ENCODE results near the gene TRPM8.
A peak's percentile ranks its signal among the peaks of the same experiment; 100 is the strongest.

The TRPM8 gene

DNA sequence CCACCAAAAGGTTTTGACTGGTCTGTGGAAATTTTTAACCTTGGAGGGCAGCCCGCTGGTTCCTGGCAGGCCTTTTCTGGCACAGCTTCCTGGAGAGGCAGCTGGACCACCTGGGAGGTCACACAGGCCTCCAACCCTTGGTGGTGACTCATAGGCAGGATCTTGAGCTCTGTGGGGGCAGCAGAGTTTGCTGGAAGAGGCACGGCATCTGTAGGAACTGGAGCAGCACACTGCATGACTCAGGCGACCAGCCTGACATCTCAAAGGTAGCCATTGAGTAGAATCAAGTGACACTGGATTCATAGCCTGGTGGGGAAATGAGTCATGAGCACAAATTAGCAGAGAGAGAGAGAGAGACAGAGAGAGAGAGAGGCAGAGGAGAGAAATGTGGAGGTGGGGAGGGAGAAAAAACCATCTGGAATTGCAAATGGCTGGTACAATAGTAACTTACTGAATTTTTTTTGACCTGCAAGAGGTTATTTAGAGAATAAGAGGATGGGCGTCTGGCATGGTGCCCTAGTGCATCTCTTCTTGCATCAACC, 57.4 kb downstream of the TRPM8 start:
- no peak for DNase-seq (ENCODE audit: low read depth in 2 of 2)

- no peak for DNase-seq (ENCODE audit: low read depth in 2 of 2)
Measured at GRCh38 chr2:233976087-233976486, 58.9 kb downstream of the TRPM8 start.

DNA sequence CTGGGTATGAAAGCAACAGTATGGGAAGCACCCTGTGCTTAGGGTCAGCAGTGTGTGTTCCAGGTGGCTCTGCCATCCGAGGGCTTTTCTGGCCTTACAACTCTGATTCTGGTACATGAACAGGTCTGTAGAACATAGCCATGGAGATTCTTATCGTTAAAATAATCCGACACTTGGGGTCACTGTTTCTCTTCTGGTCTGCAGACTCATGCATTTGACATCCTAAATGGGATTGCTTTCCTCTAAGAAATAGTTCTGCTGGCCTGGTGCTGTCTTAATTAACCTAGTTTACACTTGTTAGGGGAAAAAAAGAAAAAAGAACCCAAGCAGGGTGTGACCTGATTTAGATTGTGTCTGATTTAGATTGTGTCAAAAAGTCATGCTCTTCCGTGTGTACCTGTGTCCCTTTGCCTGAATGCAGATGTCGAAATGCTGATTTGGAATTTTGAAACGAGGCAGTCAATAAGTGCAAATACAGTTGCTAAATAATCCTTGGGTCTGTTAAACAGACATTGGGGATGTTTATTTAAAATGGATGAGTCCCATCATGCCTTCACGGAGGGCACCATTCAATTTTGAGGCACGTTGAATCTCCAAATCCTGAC, 59.6 kb downstream of the TRPM8 start:
- no peak for DNase-seq (ENCODE audit: low read depth in 2 of 2)

GRCh38 chr2:233977296-233977837, 60.2 kb downstream of the TRPM8 start:
- no peak for DNase-seq (ENCODE audit: low read depth in 2 of 2)

DNA sequence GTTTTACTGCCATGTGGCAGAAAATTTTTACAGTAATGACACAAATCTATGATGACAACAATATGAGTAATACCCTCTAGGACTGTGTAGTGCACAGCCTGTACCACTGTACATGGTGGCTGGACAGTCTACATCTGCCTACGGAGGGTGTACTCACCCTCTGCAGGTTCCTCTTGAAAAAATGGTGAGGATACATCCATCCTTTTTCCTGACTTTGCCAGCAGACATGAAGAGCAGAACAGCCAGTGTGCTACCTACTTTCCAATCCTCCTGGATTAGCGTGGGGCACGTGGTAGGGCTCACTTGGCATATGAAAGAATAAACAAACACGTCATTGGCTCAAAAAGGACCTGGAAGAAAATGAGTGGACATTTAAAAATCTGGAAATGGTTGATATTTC, 62.6 kb downstream of the TRPM8 start:
- DNase-seq (ENCODE audit: low read depth in 2 of 2) = no peak

GRCh38 chr2:233980955-233981561, 63.9 kb downstream of the TRPM8 start:
- DNase-seq (ENCODE audit: low read depth in 2 of 2) = no peak

- DNase-seq (ENCODE audit: low read depth in 2 of 2) = no peak
Measured at GRCh38 chr2:233981574-233982420, 64.6 kb downstream of the TRPM8 start.

- no peak for DNase-seq (ENCODE audit: low read depth in 2 of 2)
Measured at GRCh38 chr2:233982421-233983121, 65.4 kb downstream of the TRPM8 start.

DNA sequence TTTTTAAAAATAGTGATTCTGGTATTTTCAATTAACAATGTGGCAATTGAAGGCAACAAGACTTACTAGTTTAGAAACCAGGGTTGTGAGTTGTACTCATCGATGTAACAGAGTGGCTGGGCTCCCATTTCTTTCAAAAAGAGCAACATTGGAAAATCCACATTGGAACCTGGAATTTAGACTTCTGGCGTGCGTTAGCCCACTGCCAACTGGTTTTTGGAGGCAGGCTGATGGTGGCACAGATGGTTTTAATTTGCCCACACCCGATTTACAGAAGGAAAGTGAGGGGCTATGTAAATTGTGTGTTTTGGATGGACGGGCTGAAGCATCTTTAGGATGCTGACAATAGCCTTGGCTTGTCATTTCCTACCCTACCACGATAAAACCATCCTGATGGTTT, 66.3 kb downstream of the TRPM8 start:
- no peak for DNase-seq (ENCODE audit: low read depth in 2 of 2)

GRCh38 chr2:233988581-233988980, 71.4 kb downstream of the TRPM8 start:
- no peak for DNase-seq (ENCODE audit: low read depth in 2 of 2)

- DNase-seq (ENCODE audit: low read depth in 2 of 2) = no peak
Measured at GRCh38 chr2:233989221-233989858, 72.2 kb downstream of the TRPM8 start.

- DNase-seq (ENCODE audit: low read depth in 2 of 2) = peak; percentile 11 to 14
Measured at GRCh38 chr2:233990261-233990798, 73.2 kb downstream of the TRPM8 start.

- no peak for DNase-seq (ENCODE audit: low read depth in 2 of 2)
Measured at GRCh38 chr2:233991196-233991595, 74.0 kb downstream of the TRPM8 start.

- DNase-seq (ENCODE audit: low read depth in 2 of 2) = no peak
Measured at GRCh38 chr2:233992513-233993217, 75.5 kb downstream of the TRPM8 start.

GRCh38 chr2:233993461-233993860, 76.3 kb downstream of the TRPM8 start:
- no peak for DNase-seq (ENCODE audit: low read depth in 2 of 2)

DNA sequence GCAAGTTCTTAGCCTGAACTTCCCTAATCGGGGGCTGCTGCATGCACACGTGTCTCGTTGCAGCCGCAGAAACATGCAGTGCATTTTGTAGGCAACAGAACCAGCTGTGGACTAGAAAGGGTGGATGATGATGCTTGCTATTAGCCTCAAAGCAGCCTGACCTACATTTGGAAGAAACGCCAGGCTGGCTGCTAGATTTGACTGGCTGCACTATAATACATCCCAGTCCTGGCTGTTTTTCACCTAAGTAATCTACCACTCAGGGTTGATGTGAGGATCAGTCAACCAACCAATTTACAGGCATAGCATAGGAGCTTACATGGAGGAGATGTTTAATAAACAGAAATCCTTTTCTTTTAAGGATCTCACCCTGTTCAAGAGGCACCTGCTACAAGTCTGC, 77.0 kb downstream of the TRPM8 start:
- no peak for DNase-seq (ENCODE audit: low read depth in 2 of 2)

GRCh38 chr2:233996000-233996399, 78.8 kb downstream of the TRPM8 start:
- no peak for DNase-seq (ENCODE audit: low read depth in 2 of 2)

- no peak for DNase-seq (ENCODE audit: low read depth in 2 of 2)
Measured at GRCh38 chr2:233996461-233996860, 79.3 kb downstream of the TRPM8 start.

DNA sequence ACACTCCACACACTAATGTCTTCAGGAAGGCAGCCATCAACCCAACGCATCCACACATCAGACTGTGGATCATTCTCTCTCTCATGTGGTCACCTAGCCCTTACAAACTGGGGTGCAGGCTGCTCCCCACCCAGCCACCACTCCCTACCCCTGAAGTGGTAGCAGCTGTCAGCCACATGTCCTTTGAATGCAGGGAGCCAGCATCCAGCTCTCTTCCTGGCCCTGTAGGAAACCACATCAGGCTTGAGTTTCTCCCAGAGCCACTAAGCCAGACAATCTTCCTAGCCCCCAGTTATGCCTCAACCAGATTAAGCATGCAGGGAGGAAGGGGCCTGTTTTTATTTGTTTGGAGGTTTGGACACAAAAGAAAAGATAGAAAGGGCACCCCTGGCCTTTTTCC, 80.5 kb downstream of the TRPM8 start:
- DNase-seq (ENCODE audit: low read depth in 2 of 2) = no peak

GRCh38 chr2:233999182-233999581, 82.0 kb downstream of the TRPM8 start:
- no peak for DNase-seq (ENCODE audit: low read depth in 2 of 2)
